ENCODE measurements around the gene GREB1.

GREB1 gene

DNA sequence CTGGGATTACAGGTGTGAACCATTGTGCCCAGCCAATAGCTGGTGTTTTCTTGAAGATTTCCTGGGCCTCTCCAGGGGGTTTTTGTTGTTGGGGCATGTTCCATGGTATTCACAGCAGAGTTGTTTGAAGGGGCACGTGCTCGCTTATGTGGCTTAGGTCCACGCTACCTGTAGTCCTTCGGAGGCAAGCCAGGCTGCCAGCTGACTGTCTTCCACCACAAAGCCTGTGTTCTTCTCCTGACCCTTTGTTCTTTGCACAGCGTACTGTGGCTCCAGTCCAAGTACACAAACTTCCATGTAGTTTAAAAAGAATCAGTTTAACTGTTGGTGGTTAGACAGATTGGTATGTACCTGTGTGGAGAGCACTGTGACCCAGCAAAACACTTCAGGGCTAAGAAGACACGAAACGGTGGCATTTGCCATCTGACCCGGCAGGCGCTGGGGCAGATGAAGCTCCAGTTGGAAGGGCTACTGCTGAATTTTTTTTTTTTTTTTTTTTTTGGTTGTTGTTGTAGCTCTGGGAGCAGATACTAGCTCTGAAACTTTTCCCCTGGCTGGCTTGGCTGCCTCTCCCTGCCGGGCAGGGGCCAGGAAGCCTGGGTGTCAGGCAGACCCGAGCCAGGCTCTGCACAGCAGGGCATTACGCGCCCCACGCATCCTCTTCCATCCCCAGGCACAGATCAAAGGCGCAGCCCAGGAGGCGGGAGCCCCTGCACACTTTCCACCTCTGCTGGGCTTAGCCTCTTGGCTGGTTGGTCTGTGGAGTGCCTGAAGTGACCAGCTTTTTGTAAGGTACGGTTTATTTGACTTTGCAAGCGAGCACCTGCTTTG is 5.7 kb downstream of the GREB1 start:
- in situ Hi-C loops (cut with MboI; ENCODE audit: low sequenced_read_pairs): no loop called here

DNA sequence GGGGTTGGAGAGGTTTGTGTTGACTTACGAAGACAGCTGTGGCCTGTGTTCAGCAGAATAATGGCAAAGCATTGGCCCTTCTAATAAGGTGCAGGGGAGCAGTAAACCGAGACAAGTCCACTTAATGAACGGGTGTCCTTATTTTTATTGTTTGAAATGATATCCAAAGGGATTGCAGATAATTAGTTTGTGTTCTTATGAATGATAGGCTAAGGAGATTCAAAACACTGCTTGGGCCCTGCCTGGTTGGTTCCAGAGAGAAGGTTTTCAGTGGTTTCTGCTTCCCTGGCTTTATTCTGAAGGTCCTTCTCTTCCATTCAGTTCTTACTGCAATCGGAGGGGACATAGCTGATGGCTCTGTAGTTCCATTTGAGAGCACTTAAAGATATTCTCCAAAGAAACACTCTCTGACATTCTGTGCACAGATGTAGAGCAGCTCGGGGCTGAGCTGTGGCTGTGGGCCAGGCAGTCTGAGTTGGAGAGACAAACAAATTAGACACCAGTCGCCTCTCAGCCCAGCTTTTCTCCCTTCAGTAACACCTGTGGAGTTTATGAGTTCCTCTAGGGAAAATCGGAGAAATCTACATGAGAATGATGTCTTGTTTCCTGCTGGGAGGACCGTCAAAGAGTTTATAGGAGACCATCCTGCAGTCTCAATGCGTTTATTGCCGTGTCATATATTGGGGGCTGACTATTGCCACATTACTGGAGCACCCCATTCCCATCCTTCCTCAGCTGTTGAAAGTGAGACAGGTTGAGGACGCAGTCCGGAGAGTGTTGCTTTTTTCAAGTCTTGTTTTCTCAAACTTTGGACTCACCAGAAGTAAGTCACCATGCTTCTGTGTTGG is 6.5 kb downstream of the GREB1 start:
- in situ Hi-C loops (cut with MboI; ENCODE audit: low sequenced_read_pairs): no loop called here

DNA sequence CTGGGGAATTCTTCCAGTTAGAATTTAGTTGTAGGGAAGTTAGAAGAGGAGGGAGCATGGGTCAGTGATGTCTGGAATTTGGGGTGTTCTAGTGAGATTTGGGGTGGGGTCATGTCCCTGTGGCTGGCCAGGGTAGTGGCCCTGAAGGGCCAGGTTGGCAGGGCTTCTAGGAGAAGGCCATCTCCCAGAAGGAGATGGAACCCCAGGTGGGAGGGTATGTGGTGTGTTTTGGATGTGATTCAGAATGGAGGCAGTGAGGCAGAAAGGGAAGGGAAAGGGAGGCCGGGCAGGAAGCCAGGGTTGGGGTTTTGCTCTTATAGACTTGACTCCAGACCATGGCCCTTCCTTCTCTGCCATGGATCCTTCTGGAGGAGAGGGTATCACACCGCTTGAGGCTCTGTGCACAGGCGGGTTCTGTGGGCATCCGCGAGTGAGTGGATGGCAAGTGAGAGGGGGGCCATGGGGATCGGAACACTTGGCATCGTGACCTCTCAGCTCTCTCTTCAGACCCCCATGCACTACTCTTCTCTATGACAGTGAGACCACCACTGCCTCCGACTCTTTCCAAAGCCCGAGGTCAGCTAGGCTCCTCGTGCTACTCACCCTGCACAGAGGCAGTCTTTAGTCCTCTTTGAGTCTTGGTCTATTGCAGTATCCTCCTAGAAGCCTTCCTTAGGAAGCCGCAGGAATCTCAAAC is 7.3 kb downstream of the GREB1 start:
- in situ Hi-C loops (cut with MboI; ENCODE audit: low sequenced_read_pairs): no loop called here

DNA sequence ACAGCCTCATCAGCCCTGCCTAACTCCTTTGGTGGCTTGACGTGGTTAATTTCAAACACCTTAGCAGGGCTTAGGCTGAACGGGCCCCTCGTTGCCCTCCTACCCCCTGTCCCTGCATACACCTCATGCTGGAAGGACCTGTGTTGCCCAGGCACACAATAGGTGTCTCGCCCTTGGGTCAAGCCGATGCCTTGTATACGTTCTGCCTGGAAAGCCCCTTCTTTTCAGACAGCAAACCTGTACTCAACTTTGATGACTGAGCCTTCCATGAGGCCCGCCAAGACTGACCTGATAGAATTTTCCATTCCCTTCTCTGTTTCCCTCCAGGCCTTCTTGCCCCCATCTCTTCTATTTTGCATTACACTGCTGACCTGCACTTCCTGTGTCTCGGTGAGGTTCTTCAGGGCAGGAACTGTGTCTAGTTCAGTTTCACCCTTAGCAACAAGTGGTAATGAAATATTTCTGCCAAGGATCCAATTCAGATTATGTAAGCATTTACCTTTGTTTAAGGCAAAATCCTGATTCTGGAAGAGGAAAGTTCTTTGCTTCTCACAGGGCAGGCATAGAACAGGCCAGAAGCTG is 7.9 kb downstream of the GREB1 start:
- in situ Hi-C loops (cut with MboI; ENCODE audit: low sequenced_read_pairs): no loop called here

DNA sequence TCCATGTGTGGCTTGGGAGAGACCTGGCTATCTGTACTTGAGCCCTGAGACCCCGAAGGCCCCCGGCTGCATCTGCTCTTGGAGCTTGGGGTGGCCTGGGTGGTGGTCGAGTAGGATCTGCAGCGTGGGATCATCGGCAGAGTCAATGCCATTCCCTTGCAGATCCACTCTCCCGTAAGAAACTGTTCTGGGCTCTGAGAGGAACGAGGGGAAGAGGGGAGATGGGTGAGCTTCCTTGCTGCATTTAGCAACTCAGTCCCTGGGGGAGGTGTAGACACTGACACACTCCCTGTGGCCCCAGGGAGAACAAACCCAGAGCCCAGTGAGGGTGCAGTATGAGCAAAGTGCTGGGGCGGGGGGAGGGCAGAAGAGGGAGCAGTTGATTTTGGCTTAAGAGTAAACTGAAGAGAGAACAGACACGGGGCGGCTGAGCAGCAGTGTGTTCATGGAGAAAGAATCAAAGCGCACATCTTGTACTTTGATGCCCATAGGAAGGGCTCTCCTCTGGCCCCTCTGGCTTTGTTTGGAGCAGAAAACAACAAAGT is 8.5 kb downstream of the GREB1 start:
- in situ Hi-C loops (cut with MboI; ENCODE audit: low sequenced_read_pairs): no loop called here

- in situ Hi-C loops (cut with MboI; ENCODE audit: low sequenced_read_pairs): no loop called here
These were observed 9.7 kb downstream of the GREB1 start for GRCh38 chr2:11543337-11544216.

DNA sequence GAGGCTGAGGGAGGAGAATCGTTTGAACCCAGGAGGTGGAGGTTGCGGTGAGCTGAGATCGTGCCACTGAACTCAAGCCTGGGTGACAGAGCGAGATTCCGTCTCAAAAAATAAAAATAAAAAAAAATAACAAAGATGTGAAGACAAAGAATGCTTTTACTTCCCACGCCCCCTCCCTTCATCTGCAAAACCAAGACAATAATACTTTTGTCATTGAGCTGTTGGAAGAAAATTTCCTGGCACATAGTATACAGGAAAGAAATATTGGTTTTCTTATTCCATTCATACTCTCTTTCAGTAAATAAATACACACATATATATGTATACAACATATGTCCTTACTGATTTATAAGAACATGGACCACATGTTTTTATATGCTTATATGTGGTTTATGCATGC is 12.2 kb downstream of the GREB1 start:
- in situ Hi-C loops (cut with MboI; ENCODE audit: low sequenced_read_pairs): no loop called here

GRCh38 chr2:11547912-11548497 is 14.2 kb downstream of the GREB1 start:
- in situ Hi-C loops (cut with MboI; ENCODE audit: low sequenced_read_pairs): no loop called here

GRCh38 chr2:11550302-11550701 is 16.5 kb downstream of the GREB1 start:
- in situ Hi-C loops (cut with MboI; ENCODE audit: low sequenced_read_pairs): no loop called here

DNA sequence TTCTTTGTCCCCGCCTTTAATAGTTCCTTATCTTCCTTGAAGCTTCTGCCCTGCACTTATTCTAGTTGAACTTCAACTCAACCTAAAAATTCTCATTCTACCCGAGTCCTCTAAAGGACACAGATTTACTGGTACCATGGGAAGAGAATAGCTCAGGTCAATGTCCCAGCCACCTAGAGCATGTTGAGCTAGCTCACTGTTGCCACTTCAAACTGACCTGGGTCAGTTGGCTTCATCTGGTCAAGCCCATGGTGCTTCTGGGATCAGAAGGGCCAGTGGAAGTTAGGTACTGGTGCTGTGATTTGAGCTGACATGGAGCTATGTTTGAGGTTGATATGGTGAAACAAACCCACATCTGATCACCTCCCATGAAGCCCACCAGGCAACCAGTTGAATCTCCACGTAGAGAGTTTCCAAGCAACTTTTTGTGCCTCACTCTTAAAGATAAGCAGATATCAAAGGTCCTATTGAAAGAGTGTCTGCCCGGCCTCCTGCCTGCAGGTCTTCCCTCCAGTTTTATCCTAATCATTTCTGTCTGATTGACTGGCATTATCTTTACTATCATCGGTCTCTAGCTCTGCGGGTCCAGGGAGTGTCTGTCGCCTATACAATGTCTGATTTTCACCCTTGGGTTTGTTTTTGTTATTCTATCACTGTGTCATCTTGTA is 17.2 kb downstream of the GREB1 start:
- in situ Hi-C loops (cut with MboI; ENCODE audit: low sequenced_read_pairs): no loop called here

DNA sequence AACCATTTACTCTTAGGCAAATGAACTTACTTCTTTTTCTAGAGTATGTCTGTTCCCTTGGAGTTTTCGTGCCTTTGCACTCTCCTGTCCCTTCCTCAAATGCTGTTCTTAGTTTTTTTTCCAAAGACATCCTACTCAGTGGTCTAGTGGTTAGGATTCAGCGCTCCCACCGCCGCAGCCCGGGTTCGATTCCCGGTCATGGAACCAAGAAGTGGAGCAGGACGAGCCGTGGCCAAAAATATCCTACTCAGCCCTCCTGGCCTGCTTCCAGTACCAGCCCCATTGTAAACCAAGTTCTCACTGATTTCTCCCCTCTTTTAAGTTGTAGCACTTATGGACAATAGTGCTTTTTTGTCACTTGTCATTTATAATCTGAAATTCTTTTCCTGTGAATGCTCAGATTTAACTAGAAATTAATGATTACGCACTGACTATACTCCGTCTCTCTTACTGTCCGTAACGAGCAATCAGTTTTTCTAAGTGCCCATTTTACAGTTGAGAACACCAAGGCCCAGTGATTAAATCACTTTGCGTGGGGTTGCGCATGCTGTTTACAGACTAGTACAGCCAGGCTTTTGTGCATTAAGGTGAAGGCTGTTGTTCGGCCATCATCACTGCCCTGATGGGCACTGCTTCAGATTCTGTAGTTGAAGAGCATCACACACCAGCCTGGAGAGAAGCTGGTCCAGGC is 17.9 kb downstream of the GREB1 start:
- in situ Hi-C loops (cut with MboI; ENCODE audit: low sequenced_read_pairs): no loop called here

- in situ Hi-C loops (cut with MboI; ENCODE audit: low sequenced_read_pairs): no loop called here
These were observed 18.4 kb downstream of the GREB1 start for GRCh38 chr2:11552260-11552638.

- in situ Hi-C loops (cut with MboI; ENCODE audit: low sequenced_read_pairs): no loop called here
These were observed 20.0 kb downstream of the GREB1 start for GRCh38 chr2:11553661-11554398.

DNA sequence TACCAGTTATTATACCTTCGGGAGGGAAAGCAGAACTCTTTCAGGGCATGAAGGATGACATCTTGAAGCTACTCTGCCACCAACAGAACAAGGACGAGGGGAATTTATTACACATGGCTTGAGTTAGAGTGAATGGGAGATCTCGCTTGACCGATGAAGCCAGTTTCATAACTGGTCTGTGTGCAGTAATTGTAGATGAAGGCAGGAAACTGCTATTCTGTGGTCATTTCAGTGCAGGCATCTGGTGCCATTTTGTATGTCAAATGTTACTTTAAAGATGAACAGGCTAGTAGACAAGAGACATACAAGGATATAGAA is 20.5 kb downstream of the GREB1 start:
- in situ Hi-C loops (cut with MboI; ENCODE audit: low sequenced_read_pairs): no loop called here

- in situ Hi-C loops (cut with MboI; ENCODE audit: low sequenced_read_pairs): no loop called here
These were observed 22.4 kb downstream of the GREB1 start for GRCh38 chr2:11556101-11556806.

- in situ Hi-C loops (cut with MboI; ENCODE audit: low sequenced_read_pairs): no loop called here
These were observed 24.5 kb downstream of the GREB1 start for GRCh38 chr2:11558214-11558886.
